NCI-H146 treated with DMSO at 0.1 percent for 48 hours (cell line): ENCODE results near the gene GMDS.

Source experiments
- DNase-seq: peaks from one replicate; lab custom pipeline; 2025; ENCODE audit not compliant: unreplicated experiment; lab: John Stamatoyannopoulos, UW

Gene GMDS

GRCh38 chr6:1817033-1817761 lies 428.2 kb downstream of the GMDS start:
- no peak for DNase-seq

GRCh38 chr6:1815827-1816452 lies 429.5 kb downstream of the GMDS start:
- DNase-seq: no peak

DNA sequence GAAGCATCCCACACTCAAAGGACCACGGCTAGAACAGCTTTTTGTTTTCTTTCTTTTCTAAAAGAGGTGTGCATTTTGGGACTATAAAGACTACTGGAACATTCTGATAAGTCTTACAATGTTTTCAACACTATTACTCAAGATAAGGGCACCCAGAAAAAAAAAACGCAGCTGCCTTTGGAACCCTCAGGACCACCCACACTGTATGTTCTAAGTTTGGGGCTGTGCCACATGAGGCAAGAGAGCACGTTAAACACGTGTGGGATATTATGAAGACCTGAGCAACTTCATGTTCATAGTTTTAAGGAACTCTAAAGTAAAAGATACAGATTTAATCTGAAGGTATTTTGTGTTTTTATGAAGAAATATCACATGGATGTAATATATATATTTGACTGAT lies 431.1 kb downstream of the GMDS start:
- no peak for DNase-seq

- DNase-seq: no peak
These were observed 432.9 kb downstream of the GMDS start for GRCh38 chr6:1812487-1812886.

DNA sequence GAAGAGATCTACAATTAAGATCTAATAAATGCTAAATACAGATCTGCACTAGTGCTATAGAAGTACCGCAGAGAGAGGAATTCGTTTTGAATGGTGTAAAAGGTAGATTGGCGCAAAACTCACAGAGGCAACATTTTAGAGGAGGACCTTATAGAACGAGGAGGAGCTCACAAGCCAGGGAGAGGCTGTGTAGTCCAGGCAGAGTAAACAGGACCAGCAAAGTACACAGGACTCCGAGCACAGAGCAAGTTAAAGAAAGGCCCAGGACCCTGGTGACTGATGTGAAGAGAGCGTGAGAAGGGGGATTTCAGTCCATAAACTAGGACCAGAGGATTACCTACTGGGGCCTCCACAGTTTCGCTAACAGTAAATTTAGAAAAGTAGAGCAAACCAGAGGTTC lies 433.4 kb downstream of the GMDS start:
- no peak for DNase-seq

- DNase-seq: no peak
These were observed 434.5 kb downstream of the GMDS start for GRCh38 chr6:1810880-1811279.

DNA sequence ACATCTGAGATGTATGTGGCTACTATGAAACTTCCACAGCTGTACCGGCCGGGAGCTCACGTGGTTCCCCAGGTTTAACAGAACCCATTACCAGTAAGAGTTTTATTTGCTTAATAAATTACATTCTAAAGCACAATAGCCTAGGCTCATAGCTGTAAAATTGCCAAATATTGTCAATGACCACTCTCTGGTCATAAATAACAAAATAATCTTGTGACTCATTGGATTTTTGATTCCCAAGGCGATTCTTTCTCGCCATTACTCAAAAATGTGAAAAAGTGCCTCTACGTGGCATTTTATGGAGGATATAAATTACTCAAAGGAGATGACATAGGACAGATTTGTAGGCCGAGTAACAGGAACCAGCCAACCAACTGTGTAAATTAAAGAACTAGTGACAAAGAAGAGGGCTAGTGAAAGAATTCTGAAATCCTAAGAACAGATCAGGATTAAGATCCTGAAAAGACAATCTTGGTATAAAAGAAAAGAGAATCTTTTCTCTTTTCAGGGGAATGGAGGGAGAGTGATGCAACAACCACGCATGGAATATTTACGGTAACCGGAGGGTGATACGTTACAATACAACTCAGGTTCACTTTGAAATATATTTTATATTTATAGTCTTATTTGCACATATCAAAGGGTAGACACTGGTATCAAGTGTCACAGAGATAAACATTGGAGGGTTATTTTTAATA lies 436.0 kb downstream of the GMDS start:
- DNase-seq: no peak

DNA sequence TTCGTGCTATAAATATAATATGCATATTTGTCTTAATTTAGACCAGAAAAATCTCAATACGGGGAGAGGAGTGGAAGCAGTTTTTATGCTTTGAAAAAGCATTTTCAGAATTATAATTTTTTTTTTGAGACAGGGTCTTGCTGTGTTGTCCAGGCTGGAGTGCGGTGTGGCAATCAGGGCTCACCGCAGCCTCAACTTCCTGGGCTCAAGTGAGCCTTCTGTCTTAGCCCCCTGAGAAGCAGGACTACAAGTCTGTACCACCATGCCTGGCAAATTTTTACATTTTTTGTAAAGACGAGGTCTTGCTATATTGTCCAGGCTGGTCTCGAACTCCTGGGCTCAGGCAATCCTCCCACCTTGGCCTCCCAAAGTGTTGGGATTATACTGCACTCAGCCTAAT lies 438.5 kb downstream of the GMDS start:
- DNase-seq: no peak

DNA sequence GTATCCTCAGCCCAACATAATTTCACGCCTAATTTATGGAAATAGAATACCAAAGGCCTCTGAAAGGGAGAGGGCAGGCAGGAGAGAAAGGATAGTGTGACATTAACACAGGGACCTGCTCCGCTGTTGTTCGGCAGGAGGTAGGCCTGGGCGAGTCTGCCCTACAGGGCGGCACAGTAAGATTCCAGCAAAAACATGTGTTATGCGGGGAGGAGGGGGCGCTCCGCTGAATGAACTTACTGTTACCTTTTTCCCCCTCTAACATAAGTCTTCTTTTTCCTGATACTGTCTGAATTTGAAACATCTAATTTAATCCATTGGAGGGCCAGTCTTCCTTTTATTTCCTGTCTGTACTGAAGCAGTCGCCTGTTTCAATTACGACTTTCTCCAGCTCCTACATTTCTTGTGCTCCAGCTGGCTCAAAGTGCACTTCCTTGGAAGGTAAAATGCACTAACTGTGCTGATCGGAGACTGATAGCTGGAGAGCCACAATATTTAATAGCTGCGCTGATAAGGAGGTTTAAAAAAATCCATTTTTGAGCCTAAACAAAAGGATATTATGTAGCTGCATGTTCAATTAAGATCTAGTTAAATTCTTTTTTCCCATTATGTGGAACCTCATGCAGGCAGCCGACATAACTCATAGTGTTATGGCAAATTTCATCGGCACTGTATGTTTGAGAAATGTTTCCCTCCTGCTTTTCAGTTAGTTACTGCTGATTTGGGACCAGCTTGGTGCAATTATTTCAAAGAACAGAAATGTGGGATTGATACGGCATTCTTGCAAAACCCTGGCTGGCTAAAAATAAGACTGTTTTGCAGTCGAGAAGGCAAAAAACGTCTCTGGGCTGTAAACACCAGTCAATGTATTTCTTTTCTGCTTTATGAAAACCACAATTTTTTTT lies 442.7 kb downstream of the GMDS start:
- DNase-seq: no peak

DNA sequence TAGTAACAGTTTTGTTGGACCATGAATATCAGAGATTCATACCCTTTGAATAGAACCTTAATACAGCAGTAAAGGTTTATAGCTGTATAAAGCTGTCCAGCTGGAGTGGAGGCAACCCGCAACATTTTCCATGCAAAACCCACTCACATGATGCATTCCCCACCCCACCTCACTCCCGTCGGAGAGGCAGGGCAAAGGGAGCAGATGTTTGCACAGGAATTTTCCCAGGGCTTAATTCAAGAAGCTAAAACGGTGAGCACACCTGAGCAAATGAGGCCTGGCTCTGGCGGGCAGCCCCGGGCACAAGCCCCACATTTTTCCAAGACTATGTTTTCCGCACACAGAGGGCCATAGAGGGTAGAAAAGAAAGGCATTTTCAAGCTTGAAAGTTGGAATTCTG lies 444.0 kb downstream of the GMDS start:
- no peak for DNase-seq

DNA sequence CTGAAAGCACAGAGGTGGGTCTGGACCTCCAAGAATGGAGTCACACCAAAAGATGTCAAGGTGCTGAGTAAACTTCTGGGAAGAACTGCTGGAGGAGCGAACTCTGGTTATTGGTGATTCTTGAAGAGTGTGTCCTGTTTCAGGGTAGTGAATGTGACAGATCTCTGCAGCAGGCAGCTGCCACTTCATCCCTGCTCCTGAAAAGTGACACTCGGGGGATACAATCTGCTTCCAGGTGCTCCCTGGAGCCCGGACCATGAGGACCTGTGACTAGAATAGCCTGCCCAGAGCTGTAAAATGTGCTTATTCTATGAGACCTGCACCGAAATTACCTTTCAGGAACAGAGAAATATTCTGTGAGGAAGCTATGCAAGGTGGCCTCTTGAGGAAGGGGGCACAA lies 444.6 kb downstream of the GMDS start:
- no peak for DNase-seq

GRCh38 chr6:1798965-1799325 lies 446.5 kb downstream of the GMDS start:
- no peak for DNase-seq

GRCh38 chr6:1798303-1798964 lies 447.0 kb downstream of the GMDS start:
- no peak for DNase-seq

DNA sequence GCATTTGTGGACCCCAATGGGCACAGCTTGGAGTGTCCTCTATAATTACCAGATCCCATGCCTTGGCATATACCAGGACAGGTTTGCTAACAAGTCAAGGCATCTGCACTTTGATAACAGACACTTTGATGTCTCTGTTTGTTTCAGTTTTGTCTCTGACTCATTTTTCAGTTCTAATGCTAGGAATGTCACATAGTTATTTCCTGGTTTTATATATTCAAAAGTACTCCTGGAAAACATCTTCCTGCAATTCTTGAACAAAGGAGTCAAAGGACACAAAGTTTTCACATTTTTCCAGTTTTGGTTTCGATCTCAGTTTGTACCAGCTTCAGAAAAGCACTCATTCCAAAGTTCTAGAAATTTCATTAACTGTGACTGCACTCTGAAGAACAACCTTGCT lies 447.6 kb downstream of the GMDS start:
- no peak for DNase-seq

GRCh38 chr6:1796706-1797529 lies 448.5 kb downstream of the GMDS start:
- no peak for DNase-seq

DNA sequence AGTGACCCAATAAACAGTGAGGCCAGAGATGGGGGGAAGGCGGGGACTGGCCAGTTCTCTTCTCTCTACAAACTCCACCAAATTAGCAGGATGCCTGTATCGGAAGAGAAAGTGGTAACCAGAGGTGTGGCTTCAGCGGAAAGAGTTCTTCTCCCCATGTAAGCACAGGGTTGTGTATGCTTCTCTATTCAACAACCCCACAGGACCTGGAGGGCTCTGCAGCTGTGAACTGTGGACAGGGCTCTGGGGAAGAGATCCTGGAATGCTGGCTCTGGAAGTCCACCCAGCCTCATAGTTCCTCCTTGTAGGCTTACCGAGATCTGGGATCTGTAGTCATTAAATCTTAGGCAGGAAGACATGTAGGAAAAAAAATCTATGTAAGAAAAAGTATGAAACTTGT lies 449.5 kb downstream of the GMDS start:
- no peak for DNase-seq

- no peak for DNase-seq
These were observed 452.4 kb downstream of the GMDS start for GRCh38 chr6:1792989-1793388.

- DNase-seq: no peak
These were observed 454.7 kb downstream of the GMDS start for GRCh38 chr6:1790684-1791083.

DNA sequence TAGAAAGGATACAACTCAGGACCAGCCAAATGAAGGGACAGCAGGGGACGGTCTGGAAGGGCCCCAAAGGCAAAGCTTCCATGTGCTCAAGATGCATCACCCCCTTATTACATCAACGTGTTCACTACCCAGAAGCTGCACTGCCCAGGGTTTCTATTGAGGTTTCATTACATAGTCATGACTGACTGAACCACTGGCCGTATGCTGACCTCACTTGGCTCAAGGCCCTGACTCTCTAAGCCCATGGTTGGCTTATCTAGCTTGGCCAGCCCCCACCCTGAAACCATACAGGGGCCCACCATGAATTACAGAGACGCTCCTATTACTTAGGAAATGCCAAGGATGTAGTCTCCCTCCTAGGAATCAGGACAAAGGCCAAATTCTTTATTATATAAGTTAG lies 456.3 kb downstream of the GMDS start:
- no peak for DNase-seq

DNA sequence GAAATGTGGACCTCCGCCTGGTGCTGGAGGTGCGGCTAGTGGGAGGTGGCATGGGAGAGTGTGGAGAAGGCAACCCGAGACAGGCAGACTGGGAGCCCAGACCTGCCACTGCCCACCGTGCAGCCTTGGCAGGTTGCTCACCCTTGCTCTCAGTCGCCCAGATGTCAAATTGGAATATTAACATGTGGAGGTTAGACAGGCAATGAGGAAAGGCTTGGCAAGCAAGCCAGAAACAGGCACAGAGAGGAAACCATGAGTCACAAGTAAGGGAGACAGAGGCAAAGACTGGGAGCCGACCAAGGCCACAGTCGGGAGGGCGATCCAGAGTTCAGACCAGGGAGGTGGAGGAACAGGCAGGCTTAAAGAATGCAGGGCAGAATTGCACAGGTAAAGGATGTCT lies 457.5 kb downstream of the GMDS start:
- DNase-seq: no peak
